ENCODE data around the gene CDC42EP3.

CDC42EP3 gene

GRCh38 chr2:37618326-37618725 is 53.1 kb downstream of the CDC42EP3 start:
- no peak for DNase-seq (ENCODE audit: low read depth)

GRCh38 chr2:37617119-37617892 is 54.1 kb downstream of the CDC42EP3 start:
- DNase-seq (ENCODE audit: low read depth): no peak

- DNase-seq (ENCODE audit: low read depth): peak; percentile 100
Measured at GRCh38 chr2:37616677-37617005, 54.8 kb downstream of the CDC42EP3 start.

- no peak for DNase-seq (ENCODE audit: low read depth)
Measured at GRCh38 chr2:37615804-37616676, 55.4 kb downstream of the CDC42EP3 start.

- peak; percentile 98 for DNase-seq (ENCODE audit: low read depth)
Measured at GRCh38 chr2:37614061-37614738, 57.2 kb downstream of the CDC42EP3 start.

GRCh38 chr2:37612382-37612781 is 59.1 kb downstream of the CDC42EP3 start:
- DNase-seq (ENCODE audit: low read depth): no peak

GRCh38 chr2:37610638-37611289 is 60.7 kb downstream of the CDC42EP3 start:
- DNase-seq (ENCODE audit: low read depth): no peak

GRCh38 chr2:37609782-37610181 is 61.7 kb downstream of the CDC42EP3 start:
- DNase-seq (ENCODE audit: low read depth): no peak

- DNase-seq (ENCODE audit: low read depth): peak; percentile 79
Measured at GRCh38 chr2:37604716-37605115, 66.7 kb downstream of the CDC42EP3 start.

- DNase-seq (ENCODE audit: low read depth): no peak
Measured at GRCh38 chr2:37602702-37603101, 68.7 kb downstream of the CDC42EP3 start.

GRCh38 chr2:37602040-37602439 is 69.4 kb downstream of the CDC42EP3 start:
- DNase-seq (ENCODE audit: low read depth): no peak

- no peak for DNase-seq (ENCODE audit: low read depth)
Measured at GRCh38 chr2:37601569-37601968, 69.9 kb downstream of the CDC42EP3 start.

- DNase-seq (ENCODE audit: low read depth): no peak
Measured at GRCh38 chr2:37600735-37601134, 70.7 kb downstream of the CDC42EP3 start.

GRCh38 chr2:37599688-37600525 is 71.5 kb downstream of the CDC42EP3 start:
- DNase-seq (ENCODE audit: low read depth): no peak

GRCh38 chr2:37593694-37594093 is 77.7 kb downstream of the CDC42EP3 start:
- DNase-seq (ENCODE audit: low read depth): no peak

- no peak for DNase-seq (ENCODE audit: low read depth)
Measured at GRCh38 chr2:37593024-37593423, 78.4 kb downstream of the CDC42EP3 start.
